Posterior vena cava (tissue), 2 donors: Measurements from ENCODE around the gene SERPINB3. TPM values are rescaled to one million over a fixed set of nuclear protein-coding genes. Genes with fewer than 3 reads are reported as not detected.
"Not testable (repeated sequence)": the region's sequence is repeated elsewhere in the genome, so short reads cannot be mapped to it uniquely, and the experiment has no call there.

Experiments used
- DNase-seq: peaks from one replicate; pipeline ENCODE4 v3.0.0-alpha.2; 2020; ENCODE audit warnings: low spot score
- intact Hi-C, 2 donors: fragments of 100-400 bp; cut with DNase I; formaldehyde crosslinking; loops; one replicate each; pipeline versions ENCODE4 v1.14.1 to v1.14.2; 2022 to 2023
- long read RNA-seq, 2 donors: library from polyadenylated mRNA; unstranded; transcript quantifications; one replicate each; pipeline ENCODE4 v2.0.0, GENCODE V29; 2020 to 2021
- total RNA-seq, 2 donors: library from RNA; stranded (reverse); fragmentation: NEBNext Ultra II Directional; extraction: Animal tissue kit (Norgen Biotek cat#: 25700); gene quantifications; one replicate each; pipeline ENCODE4 v1.2.1, GENCODE V29; 2021
- donor health status: DM: yes; HTN: yes; CAD: no.
- donor health status: DM: yes; HTN: yes; CAD: no.

Gene SERPINB3
- total RNA-seq, result not detected
- long read RNA-seq, donor 1, result 0 reads
- long read RNA-seq, donor 2, result 0 reads

- DNase-seq, intact Hi-C loops: not testable (repeated sequence)
These were observed at the start of gene SERPINB3 for GRCh38 chr18:63661750-63662149. TSS of gene SERPINB3 (minus strand) at chr18:63661893. CDS start at chr18:63661216, 677 bp downstream.

GRCh38 chr18:63708650-63709049, 47.0 kb upstream of the SERPINB3 start:
- DNase-seq, result no peak
- intact Hi-C loops, result no loop called here

DNA sequence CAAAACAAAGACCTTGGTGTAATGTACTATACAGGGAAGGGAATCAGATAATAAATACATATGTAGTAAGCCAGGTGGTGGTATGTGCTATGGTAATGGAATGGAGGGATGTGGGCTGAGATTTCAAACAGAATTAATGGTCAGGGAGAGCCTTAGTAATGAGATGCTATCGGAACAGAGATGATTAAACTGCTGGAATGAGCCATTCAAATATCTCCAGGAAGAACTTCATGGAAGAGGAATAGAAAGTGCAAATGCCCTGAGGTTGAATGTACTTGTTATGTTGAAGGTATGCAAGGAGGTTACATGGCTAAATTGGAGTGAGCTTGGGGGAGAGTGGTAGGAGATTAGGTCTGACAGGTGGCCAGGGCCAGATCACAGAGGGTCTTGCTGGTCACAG, 46.1 kb upstream of the SERPINB3 start:
- intact Hi-C loops, result no loop called here
- DNase-seq, result no peak

- intact Hi-C loops, result no loop called here
These were observed 43.7 kb upstream of the SERPINB3 start for GRCh38 chr18:63705401-63705800.

DNA sequence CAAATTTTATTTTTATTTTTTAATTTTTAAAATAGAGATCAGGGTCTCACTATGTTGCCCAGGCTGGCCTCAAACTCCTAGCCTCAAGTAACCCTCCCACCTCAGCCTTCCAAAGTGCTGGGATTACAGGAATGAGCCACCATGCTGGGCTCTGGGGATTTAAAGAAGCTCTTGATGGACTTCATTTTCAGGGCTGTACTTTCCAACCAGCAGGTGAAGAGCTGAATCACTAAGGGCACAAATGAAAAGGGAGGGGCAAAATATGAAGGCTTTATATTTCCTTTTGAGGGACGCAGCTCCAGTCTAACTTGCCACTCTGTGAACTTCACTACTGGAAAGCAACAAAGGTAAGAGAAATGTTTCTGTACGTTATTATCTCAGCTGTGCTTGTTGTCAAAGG, 41.0 kb upstream of the SERPINB3 start, which contains the start of gene SERPINB11:
Gene SERPINB11 (plus strand): TSS at position 301 of the 400 bp plus-strand sequence. CDS start 7,234 bp downstream, outside the sequence.
- DNase-seq, result no peak
- intact Hi-C loops, result no loop called here

More at GRCh38 chr18:63705401-63705800, 43.7 kb upstream of the SERPINB3 start:
- DNase-seq, result no peak

DNA sequence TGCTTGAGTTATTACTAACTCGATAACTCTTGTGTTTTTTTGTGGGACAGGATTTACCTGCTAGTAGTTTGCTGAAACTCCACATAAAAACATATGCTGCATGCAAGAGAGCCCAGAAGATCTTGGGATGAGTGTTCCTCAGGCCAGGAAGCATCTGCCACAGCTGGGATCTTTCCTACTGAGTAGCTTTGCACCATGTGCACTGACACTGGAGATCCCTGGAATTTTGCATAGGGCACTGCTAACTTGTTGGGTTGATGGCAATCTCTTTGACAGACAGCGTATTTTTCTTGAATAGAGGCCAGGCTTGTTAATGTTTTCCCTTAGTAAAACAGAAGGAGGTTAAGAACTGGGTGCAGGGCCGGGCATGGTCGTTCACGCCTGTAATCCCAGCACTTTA, 40.3 kb upstream of the SERPINB3 start:
- DNase-seq, result no peak
- intact Hi-C loops, result no loop called here

DNA sequence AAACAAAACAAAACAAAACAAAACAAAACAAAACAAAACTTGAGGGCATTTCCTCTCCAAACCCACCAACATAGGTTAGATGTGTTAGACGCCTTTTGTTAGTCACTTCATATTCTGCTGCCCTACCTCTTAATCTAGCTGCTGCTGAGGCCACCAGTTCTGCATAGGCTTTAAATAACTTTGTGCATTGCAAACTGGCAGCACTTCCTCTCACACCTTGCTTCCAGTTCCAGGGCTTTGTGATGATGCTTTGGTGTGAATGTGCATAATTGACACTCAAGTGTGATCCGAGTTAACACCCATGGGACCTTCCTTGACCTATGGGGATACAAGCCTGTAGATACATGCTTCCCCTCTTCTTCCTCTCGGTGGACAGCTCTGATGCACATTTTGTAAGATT, 38.8 kb upstream of the SERPINB3 start:
- no peak for DNase-seq
- intact Hi-C loops, result no loop called here

DNA sequence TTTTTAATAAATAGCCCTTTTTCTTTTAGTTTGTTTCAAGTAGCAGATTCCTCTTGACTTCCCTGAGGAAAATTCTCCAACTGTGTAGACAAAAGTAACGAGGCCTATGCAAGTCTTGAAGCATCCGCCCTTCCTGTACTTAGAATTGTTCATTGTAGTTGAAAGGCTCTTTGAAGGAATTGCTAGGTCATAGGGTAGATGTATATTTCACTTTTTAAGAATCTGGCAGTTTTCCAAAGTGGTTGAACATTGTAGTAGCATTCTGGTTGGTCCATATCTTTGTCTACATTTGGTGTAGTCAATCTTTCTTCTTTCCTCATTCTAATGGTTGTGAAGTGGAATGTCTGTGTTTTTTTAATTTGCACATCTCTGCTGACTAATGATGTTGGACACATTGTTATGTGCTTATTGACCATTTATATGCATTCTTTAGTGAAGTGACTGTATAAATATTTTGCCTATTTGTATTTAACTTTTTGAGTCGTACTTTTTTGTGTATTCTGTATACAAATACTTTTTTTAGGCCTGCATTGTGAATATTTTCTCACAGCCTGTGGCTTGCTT, 35.5 kb upstream of the SERPINB3 start:
- intact Hi-C loops, result no loop called here
- no peak for DNase-seq

- no peak for DNase-seq
- intact Hi-C loops, result no loop called here
These were observed 27.4 kb upstream of the SERPINB3 start for GRCh38 chr18:63689064-63689463.

GRCh38 chr18:63686871-63687270, 25.2 kb upstream of the SERPINB3 start:
- DNase-seq, result no peak
- intact Hi-C loops, result no loop called here

- intact Hi-C loops, result no loop called here
- no peak for DNase-seq
These were observed 23.0 kb upstream of the SERPINB3 start for GRCh38 chr18:63684718-63685117.

DNA sequence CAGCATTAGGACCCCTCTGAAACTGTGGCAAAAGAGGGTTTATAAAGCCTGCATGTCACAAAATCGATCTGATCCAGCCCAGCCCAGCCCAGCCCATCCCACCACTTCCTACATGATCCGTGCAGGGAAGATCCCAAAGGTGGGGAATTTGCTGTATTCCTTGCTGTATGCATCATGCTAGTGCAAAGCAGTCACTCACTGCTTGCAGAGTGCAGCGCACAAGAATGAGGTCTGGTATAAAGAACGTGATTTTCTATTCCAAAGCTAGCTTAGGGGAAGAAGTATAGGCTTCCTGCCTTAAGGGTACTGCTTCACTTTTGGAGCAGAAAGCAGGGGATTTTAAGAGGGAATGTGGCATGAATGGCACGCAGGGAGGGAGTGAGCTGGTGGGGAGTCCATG, 22.2 kb upstream of the SERPINB3 start:
- DNase-seq, result no peak
- intact Hi-C loops, result no loop called here

DNA sequence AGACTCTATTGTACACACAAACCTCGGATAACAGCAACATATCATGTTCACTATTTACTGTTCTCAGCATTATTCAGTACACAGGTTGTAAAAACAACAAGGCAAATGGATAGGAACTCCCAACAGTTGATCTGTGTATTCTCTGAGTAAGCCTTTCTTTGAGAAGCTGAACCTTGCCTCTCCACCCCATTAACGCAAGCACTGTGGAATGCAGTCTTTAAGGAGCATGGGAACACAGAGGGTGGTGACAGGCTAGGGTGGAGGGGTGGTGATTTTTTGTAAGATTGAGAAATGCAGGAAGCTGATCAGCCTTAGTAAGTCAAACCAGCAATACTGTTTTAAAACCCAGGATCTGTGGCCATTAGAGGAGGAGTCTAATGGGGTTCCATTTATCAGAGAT, 21.5 kb upstream of the SERPINB3 start:
- no peak for DNase-seq
- intact Hi-C loops, result no loop called here

DNA sequence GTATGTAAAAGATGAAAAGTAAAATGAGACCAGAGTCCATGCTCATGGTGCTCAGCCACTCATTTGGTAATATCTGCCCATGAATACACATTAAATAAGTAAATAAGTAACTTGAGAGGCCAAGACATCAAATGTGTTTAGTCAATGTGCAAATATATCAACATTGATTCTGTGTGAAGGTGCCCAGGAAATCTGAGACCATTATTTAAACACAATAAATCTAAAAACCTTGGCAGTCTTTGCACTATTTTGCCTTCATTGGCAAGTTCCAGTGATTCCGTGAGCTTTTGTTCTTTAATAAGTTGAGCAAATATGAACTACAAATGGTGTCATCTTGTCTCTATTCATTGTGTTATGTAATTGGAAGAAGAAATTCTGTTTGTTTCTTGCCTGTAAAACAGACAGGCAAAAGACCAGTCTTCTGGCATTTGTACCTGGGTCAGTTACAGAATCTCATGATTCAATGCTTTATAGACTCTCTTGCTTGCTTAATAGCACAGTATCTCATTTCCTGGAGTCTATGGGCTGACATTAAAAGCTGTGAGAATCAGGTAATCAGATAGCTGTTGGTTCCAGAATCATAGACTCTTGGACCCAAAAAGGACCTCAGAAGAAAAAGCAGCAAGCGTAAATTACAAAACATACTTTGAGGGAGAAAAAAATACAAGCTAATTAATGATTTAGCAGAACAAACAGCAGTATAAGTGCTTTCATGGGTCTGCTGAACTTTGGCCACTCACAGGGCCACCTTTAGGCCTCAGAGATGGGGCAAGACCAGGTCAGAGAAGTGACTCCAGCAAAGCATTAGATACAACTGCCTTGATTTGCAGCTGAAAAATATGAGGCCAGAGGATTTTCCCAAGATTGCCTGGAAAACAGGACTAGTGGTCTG, 20.0 kb upstream of the SERPINB3 start:
- DNase-seq, result no peak
- intact Hi-C loops, result no loop called here

GRCh38 chr18:63679820-63680606, 18.3 kb upstream of the SERPINB3 start:
- DNase-seq, result no peak

DNA sequence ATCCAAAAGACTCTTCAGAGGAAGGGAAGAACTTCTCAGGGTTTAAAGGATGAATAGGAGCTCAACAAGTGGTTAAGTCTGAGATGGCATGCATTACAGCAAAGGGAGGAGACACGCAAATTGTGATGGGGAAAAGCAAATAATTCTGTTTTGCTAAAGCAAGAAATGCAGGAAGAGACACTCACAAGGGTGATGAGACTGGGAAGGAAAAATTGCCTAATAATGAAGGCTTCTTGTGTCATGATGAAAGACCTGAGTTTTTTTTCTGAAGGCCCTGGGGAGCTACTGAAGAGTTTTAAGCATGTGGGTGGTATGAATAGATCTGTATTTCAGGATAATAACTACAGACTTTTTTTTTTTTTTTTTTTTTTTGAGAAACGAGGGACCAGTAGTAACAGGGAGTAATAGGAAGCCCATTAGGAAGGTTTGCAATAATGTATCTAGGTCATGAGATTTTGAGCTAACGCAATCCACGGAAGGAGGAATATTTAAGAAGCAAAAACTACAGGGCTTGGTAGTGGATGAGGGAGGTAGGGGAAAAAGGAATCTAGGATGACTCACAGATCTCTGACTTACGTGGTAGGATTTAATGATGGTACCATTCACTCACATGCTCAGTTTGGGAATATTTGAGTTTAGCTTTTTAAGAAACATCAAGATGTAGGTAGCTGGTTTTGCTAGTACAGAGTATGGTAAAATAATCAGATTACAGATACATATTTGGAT, 16.0 kb upstream of the SERPINB3 start:
- no peak for DNase-seq
- intact Hi-C loops, result no loop called here

More at GRCh38 chr18:63679820-63680606, 18.3 kb upstream of the SERPINB3 start:
- intact Hi-C loops, result no loop called here

GRCh38 chr18:63676526-63677323, 15.0 kb upstream of the SERPINB3 start:
- no peak for DNase-seq
- intact Hi-C loops, result no loop called here

DNA sequence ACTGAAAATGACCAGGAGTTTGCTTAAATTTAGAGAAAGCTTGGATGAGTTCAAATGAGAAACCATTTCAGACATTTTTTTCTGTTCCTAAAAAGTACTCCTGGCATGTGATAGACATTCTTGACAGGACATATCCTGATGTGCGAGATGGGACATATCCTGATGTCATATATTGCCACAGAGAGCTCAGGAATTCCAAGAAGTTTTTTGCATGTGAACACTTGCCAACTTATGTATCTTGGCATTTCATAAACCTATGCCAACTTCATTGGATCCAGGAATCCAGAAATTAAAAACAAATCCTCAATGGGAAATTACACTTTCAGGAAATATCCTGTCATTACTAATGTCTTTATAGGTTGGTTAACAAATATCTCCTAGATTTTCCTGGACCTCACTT, 2.9 kb upstream of the SERPINB3 start:
- no peak for DNase-seq

More for the DNA sequence above, 2.9 kb upstream of the SERPINB3 start:
- intact Hi-C loops, result no loop called here
